Measurements from ENCODE around the gene ZNF536.

Gene ZNF536

DNA sequence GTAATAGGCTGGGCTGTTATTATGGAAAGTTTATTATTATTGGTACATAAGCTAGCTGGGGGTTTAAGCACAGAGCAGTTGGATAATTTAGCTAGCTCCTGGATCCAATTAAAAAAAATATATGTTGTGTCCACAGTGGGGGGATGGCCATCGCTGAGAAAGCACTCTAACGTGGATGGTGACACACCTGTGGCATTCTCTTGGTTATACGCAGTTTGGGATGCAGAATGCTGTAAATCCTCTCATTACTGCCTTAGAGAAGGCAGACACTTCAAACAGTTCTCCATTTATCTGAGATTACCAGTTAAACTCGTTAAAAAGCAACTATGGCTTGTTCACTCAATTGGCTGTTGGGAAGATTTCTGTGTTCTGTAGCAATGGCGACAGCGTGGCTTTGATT, 2.4 kb upstream of the ZNF536 start:
- TF ChIP-seq, protein P1, sequence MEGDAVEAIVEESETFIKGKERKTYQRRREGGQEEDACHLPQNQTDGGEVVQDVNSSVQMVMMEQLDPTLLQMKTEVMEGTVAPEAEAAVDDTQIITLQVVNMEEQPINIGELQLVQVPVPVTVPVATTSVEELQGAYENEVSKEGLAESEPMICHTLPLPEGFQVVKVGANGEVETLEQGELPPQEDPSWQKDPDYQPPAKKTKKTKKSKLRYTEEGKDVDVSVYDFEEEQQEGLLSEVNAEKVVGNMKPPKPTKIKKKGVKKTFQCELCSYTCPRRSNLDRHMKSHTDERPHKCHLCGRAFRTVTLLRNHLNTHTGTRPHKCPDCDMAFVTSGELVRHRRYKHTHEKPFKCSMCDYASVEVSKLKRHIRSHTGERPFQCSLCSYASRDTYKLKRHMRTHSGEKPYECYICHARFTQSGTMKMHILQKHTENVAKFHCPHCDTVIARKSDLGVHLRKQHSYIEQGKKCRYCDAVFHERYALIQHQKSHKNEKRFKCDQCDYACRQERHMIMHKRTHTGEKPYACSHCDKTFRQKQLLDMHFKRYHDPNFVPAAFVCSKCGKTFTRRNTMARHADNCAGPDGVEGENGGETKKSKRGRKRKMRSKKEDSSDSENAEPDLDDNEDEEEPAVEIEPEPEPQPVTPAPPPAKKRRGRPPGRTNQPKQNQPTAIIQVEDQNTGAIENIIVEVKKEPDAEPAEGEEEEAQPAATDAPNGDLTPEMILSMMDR (IDR thresholded peaks at IDR 0.05; ENCODE audit: control insufficient read depth, insufficient read depth, low read depth, low read length, missing control alignments): no peak
- no peak overlapping the region for H3K4me3 ChIP-seq (ENCODE audit: control insufficient read depth, low read depth, low read length)
- no peak for DNase-seq (ENCODE audit: low read depth)

GRCh38 chr19:30371161-30371836, 885 bp upstream of the ZNF536 start:
- no peak overlapping the region for H3K4me3 ChIP-seq (ENCODE audit: control insufficient read depth, low read depth, low read length)
- no peak for DNase-seq (ENCODE audit: low read depth)
- TF ChIP-seq, protein P1 (IDR thresholded peaks at IDR 0.05; ENCODE audit: control insufficient read depth, insufficient read depth, low read depth, low read length, missing control alignments): no peak

DNA sequence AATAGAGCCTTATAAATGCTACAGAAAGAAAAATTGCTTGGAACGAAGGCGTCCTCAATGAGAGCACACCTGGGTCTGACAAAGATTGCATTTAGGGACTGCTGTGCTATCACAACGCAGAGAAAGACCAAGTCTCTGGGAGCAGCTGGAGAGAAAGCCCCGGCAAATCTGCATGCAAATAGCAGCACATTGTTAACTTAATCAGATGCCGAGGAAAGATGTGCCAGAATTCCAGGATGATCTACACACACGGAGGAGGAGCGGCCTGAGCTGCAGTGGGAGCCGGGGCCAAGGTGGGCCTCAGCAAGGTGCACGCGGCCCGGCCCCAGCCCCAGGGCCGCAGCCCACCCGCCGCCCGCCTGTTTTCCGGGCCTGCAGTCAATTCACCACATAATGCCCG, 1.4 kb downstream of the ZNF536 start:
- TF ChIP-seq, protein P1 (IDR thresholded peaks at IDR 0.05; ENCODE audit: control insufficient read depth, insufficient read depth, low read depth, low read length, missing control alignments): no peak
- H3K4me3 ChIP-seq (ENCODE audit: control insufficient read depth, low read depth, low read length): no peak overlapping the region
- DNase-seq (ENCODE audit: low read depth): no peak

GRCh38 chr19:30374539-30374864, 2.3 kb downstream of the ZNF536 start:
- H3K4me3 ChIP-seq (ENCODE audit: control insufficient read depth, low read depth, low read length): no peak overlapping the region
- TF ChIP-seq, protein P1 (IDR thresholded peaks at IDR 0.05; ENCODE audit: control insufficient read depth, insufficient read depth, low read depth, low read length, missing control alignments): no peak
- no peak for DNase-seq (ENCODE audit: low read depth)

DNA sequence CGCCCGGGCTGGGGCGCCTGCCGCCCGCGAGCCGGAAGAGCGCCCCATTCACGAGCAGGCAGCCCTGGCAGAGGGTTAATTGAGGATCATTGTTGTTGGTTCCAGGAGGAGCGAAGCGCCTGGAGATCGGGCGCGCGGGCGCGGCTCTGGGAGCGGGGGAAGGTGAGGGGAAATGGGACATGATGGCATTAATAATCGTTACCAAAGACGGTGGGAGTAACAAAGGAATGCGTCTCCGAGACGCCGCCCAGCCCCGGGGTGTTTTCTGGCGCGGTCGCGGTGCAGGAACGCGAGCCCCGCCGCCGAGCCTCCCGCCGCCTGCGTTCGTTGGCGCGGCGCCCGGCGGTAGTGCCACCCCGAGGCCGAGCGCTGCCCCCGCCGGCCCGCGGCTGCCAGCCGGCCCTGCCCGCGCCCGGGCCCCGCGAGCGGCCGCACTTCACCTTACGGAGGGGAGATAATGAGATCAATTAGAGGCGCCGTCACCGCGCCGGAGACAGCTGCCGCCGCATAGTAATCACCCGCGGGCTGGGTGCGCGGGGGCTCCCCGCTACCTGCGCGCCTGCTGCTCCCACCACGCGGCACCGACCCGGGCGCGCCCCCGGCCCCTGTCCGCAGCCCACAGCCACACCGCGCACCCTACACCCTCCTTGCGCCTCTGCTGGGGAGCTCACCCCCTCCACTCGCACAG, 2.8 kb downstream of the ZNF536 start:
- TF ChIP-seq, protein P1 (IDR thresholded peaks at IDR 0.05; ENCODE audit: control insufficient read depth, insufficient read depth, low read depth, low read length, missing control alignments): no peak
- no peak for DNase-seq (ENCODE audit: low read depth)
- H3K4me3 ChIP-seq (ENCODE audit: control insufficient read depth, low read depth, low read length): no peak overlapping the region

- TF ChIP-seq, protein P1 (IDR thresholded peaks at IDR 0.05; ENCODE audit: control insufficient read depth, insufficient read depth, low read depth, low read length, missing control alignments): no peak
- no peak overlapping the region for H3K4me3 ChIP-seq (ENCODE audit: control insufficient read depth, low read depth, low read length)
- DNase-seq (ENCODE audit: low read depth): no peak
These were observed 3.4 kb downstream of the ZNF536 start for GRCh38 chr19:30375553-30376031.
